H1 (cell line): ENCODE results near the gene ZBTB16. TPM values are rescaled to one million over a fixed set of nuclear protein-coding genes. Genes with fewer than 3 reads are reported as not detected.

Source experiments
- CTCF ChIP-seq, 3 experiments: IDR thresholded peaks; 1 replicate in 2 of 3; 2 replicates in 1 of 3; pipeline versions ENCODE4 v1.5.1 to v1.6.1; 2011; ENCODE audit warnings: low read length in 3 of 3, mild to moderate bottlenecking in 3 of 3, inconsistent platforms in 2 of 3, low read depth in 1 of 3, moderate library complexity in 1 of 3; ENCODE audit not compliant: insufficient read depth in 1 of 3; ENCODE audit errors: control extremely low read depth in 1 of 3
- polyA plus RNA-seq, 7 experiments: library from polyadenylated mRNA; depleted of rRNA in 3 of 7; stranded (reverse) in 5 of 7; unstranded in 2 of 7; fragments of >200 nt in 5 of 7; fragments of 200-250 nt in 2 of 7; gene quantifications; 1 replicate in 5 of 7; 2 replicates in 1 of 7; 4 replicates in 1 of 7; pipeline versions ENCODE4 v1.2.1 to v1.2.3, GENCODE V29; 2011 to 2013; ENCODE audit warnings: missing spikeins in 2 of 7, mixed read lengths in 2 of 7
- total RNA-seq: library from RNA; stranded (reverse); fragmentation: NEBNext Ultra II Directional; extraction: Animal tissue kit (Norgen Biotek cat#: 25700); gene quantifications from 2 replicates; pipeline ENCODE4 v1.2.1, GENCODE V29; 2021

Gene ZBTB16
- total and polyA plus RNA-seq, 2 of the 8 experiments (the other 6 are each of a cell fraction or from before 2014, with no cell fraction given) = 0.12 to 0.61 TPM

DNA sequence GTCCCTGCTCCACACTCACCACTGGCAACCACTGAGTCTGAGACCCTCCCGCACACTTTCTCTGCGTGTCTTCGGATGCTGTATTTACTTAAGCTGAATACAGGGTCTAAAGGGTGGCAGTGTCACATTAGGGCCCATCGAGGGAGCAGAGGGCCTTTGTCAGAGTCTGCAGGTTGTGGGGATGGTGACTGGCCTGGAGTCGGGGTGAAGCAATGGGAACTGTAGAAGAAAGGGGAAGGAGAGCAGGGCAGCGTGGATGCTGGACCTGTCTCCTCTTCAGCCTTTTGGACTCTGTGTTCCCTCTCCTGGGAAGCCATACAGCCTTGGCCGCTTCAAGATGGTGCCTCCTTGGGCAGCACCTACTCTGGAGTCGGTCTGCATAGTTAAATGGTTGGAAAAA lies 61.1 kb downstream of the ZBTB16 start (continued):
- no peak for TF ChIP-seq CTCF (IDR thresholded peaks at IDR 0.05; ENCODE audit: control extremely low read depth in 1 of 3, insufficient read depth in 1 of 3, low read depth in 1 of 3, low read length in 3 of 3)
